Endothelial cell of umbilical vein (primary cell): ENCODE data around the gene SPAG16. TPM values are rescaled to one million over a fixed set of nuclear protein-coding genes. Genes with fewer than 3 reads are reported as not detected.

ENCODE experiments used
- BruUV-seq: library from RNA; stranded (reverse); fragments of 400-500 nt; replicated peaks from 2 replicates; lab custom pipeline; 2021; lab: Mats Ljungman, UMichigan
- CTCF ChIA-PET: fragments of 300-600, 350-600 bp; sonication (Branson Sonifier 250); formaldehyde crosslinking; loops from one replicate; lab custom pipeline; 2021; ENCODE audit warnings: antibody characterized with exemption, inconsistent platforms; lab: Charles Lee
- POLR2A ChIA-PET: fragments of 300-600, 350-600 bp; sonication (Branson Sonifier 250); formaldehyde crosslinking; loops from one replicate; lab custom pipeline; 2021; ENCODE audit warnings: antibody characterized with exemption, inconsistent platforms; lab: Charles Lee
- DNase-seq: peaks from one replicate; pipeline ENCODE4 v3.0.0-alpha.2; 2011; ENCODE audit warnings: low read depth, low spot score
- FAIRE-seq: peaks from 2 replicates; lab custom pipeline; 2011; peaks lifted over from hg19 to GRCh38; lab: Jason Lieb, UNC
- H2AFZ ChIP-seq: 2 replicates; pipeline ENCODE4 v1.6.0; 2012; ENCODE audit warnings: low read depth, low read length, control low read depth, inconsistent platforms
- H3K27ac ChIP-seq: 2 replicates; pipeline ENCODE4 v1.5.1; 2011; ENCODE audit warnings: low read depth, mild to moderate bottlenecking, control low read depth, low read length, moderate library complexity; ENCODE audit not compliant: insufficient read depth
- H3K27me3 ChIP-seq, 2 experiments: 2 replicates each; pipeline versions ENCODE4 v1.6.0 to v1.6.1; 2011; ENCODE audit warnings: low read length in 2 of 2, mixed read lengths in 1 of 2; ENCODE audit not compliant: control insufficient read depth in 2 of 2, insufficient read depth in 2 of 2
- H3K36me3 ChIP-seq, 2 experiments: 2 replicates in 1 of 2; 3 replicates in 1 of 2; pipeline ENCODE4 v1.5.1; 2011; ENCODE audit warnings: low read length in 2 of 2, mild to moderate bottlenecking in 1 of 2, moderate library complexity in 1 of 2; ENCODE audit not compliant: control insufficient read depth in 2 of 2, insufficient read depth in 2 of 2; ENCODE audit errors: extremely low read depth in 1 of 2
- H3K4me1 ChIP-seq: 3 replicates; pipeline ENCODE4 v1.5.1; 2011; ENCODE audit warnings: mild to moderate bottlenecking, low read length; ENCODE audit not compliant: control insufficient read depth, insufficient read depth; ENCODE audit errors: extremely low read depth
- H3K4me2 ChIP-seq: 2 replicates; pipeline ENCODE4 v1.6.1; 2011; ENCODE audit warnings: low read length, control low read depth, mixed read lengths; ENCODE audit not compliant: insufficient read depth
- H3K4me3 ChIP-seq, 3 experiments: fragments of 200-600 bp in 1 of 3; sonication (generic), shearing (Covaris generic) in 1 of 3; replicated peaks in 1 of 3; 2 replicates each; pipeline ENCODE4 v1.5.1; 2011 to 2016; ENCODE audit warnings: control low read depth in 3 of 3, low read length in 3 of 3, mild to moderate bottlenecking in 2 of 3, inconsistent platforms in 1 of 3, low read depth in 1 of 3, moderate library complexity in 1 of 3; ENCODE audit not compliant: insufficient read depth in 1 of 3
- H3K79me2 ChIP-seq: 2 replicates; pipeline ENCODE4 v1.6.0; 2012; ENCODE audit warnings: low read length, inconsistent platforms; ENCODE audit not compliant: control insufficient read depth, insufficient read depth
- H3K9ac ChIP-seq: replicated peaks from 2 replicates; pipeline ENCODE3; 2011; ENCODE audit warnings: low read length, control low read depth; ENCODE audit not compliant: insufficient read depth; ENCODE audit errors: extremely low read depth
- H3K9me1 ChIP-seq: replicated peaks from 3 replicates; pipeline ENCODE4 v1.6.0; 2011; ENCODE audit warnings: mild to moderate bottlenecking, low read length; ENCODE audit not compliant: control insufficient read depth, insufficient read depth; ENCODE audit errors: extremely low read depth
- H3K9me3 ChIP-seq: replicated peaks from 2 replicates; pipeline ENCODE4 v1.5.1; 2012; ENCODE audit warnings: low read length, inconsistent platforms; ENCODE audit not compliant: control insufficient read depth, insufficient read depth
- H4K20me1 ChIP-seq: replicated peaks from 2 replicates; pipeline ENCODE3; 2011; ENCODE audit warnings: mild to moderate bottlenecking, low read length; ENCODE audit not compliant: control insufficient read depth, insufficient read depth; ENCODE audit errors: extremely low read depth
- CTCF ChIP-seq, 2 donors: IDR thresholded peaks; 1 replicate in 1 of 2; 2 replicates in 1 of 2; pipeline ENCODE4 v1.5.1; 2011; ENCODE audit warnings: low read length in 2 of 2, mild to moderate bottlenecking in 2 of 2, moderate library complexity in 2 of 2, control low read depth in 1 of 2, inconsistent platforms in 1 of 2, low read depth in 1 of 2; ENCODE audit not compliant: insufficient read depth in 1 of 2; ENCODE audit errors: extremely low read depth in 1 of 2
- EZH2 ChIP-seq: IDR thresholded peaks from 2 replicates; pipeline ENCODE4 v1.6.1; 2012; ENCODE audit warnings: borderline replicate concordance, low read depth, mild to moderate bottlenecking, moderate library complexity, low read length, inconsistent platforms; ENCODE audit not compliant: severe bottlenecking
- FOS ChIP-seq: IDR thresholded peaks from 2 replicates; pipeline ENCODE4 v1.6.1; 2011; ENCODE audit warnings: mild to moderate bottlenecking, low read length, moderate library complexity, borderline replicate concordance; ENCODE audit not compliant: insufficient read depth
- GATA2 ChIP-seq: IDR thresholded peaks from 2 replicates; pipeline ENCODE4 v1.7.0; 2011; ENCODE audit warnings: low read depth, mild to moderate bottlenecking, moderate library complexity, mixed read lengths, low read length; ENCODE audit not compliant: insufficient read length, insufficient read depth
- JUN ChIP-seq: IDR thresholded peaks from 2 replicates; pipeline ENCODE4 v1.6.1; 2011; ENCODE audit warnings: borderline replicate concordance, low read depth; ENCODE audit not compliant: insufficient read length, insufficient read depth
- MYC ChIP-seq: IDR thresholded peaks from one replicate; pipeline ENCODE4 v1.6.1; 2011; ENCODE audit warnings: mild to moderate bottlenecking, low read depth, low read length
- POLR2A ChIP-seq: IDR thresholded peaks from 2 replicates; pipeline ENCODE4 v1.6.1; 2012; ENCODE audit warnings: low read depth, mild to moderate bottlenecking, control low read depth, low read length
- POLR2AphosphoS5 ChIP-seq: IDR thresholded peaks from 2 replicates; pipeline ENCODE4 v1.6.1; 2012; ENCODE audit warnings: low read depth, mild to moderate bottlenecking, control low read depth, low read length, moderate library complexity; ENCODE audit not compliant: insufficient read depth
- dilution Hi-C: fragments of 300-500 bp; cut with MboI; formaldehyde crosslinking; loops from one replicate; pipeline ENCODE4 v1.15.0; 2019; ENCODE audit warnings: low sequenced_read_pairs; ENCODE audit not compliant: extremely low pct_ligation_motif_present
- intact Hi-C: fragments of 100-400 bp; cut with micrococcal nuclease; formaldehyde crosslinking; loops from one replicate; pipeline ENCODE4 v1.10.0; 2022
- polyA plus RNA-seq, 4 experiments: library from polyadenylated mRNA; depleted of rRNA in 3 of 4; stranded (reverse) in 3 of 4; unstranded in 1 of 4; fragments of >200 nt; gene quantifications; 2 replicates each; pipeline versions ENCODE4 v1.2.1 to v1.2.3, GENCODE V29; 2011 to 2012; ENCODE audit warnings: missing spikeins in 1 of 4
- total RNA-seq: library from RNA; stranded (reverse); gene quantifications from 2 replicates; pipeline ENCODE4 v1.2.3, GENCODE V29; 2021
- TF ChIP-seq, protein P1 (sequence below): IDR thresholded peaks from 2 replicates; pipeline ENCODE4 v1.6.1; 2011; ENCODE audit not compliant: insufficient read depth, insufficient read length

Gene SPAG16
- total and polyA plus RNA-seq, 2 donors (not counting 3 experiments of a cell fraction or from before 2014, with no cell fraction given): 4.0 to 7.7 TPM

GRCh38 chr2:214386720-214387119, 1102.5 kb downstream of the SPAG16 start:
- dilution Hi-C loops: no loop called here
- ChIA-PET POLR2A (no interaction called here), CTCF (interaction anchor here (0.5 kb wide), 1 partner anchor 883 kb away, joined by 4 read pairs; no protein-coding TSS in a partner anchor)
- Histone ChIP-seq H2AFZ (no peak overlapping the region), H3K9ac (no peak overlapping the region), H3K27ac (no peak overlapping the region), H3K9me3 (no peaks in the 10 kb centered on the region), H4K20me1 (no peaks in the 10 kb centered on the region), H3K4me1 (no peaks in the 10 kb centered on the region), H3K9me1 (no peaks in the 10 kb centered on the region), H3K4me2 (no peak overlapping the region), H3K27me3 (no peaks in the 10 kb centered on the region), H3K4me3 (no peak overlapping the region), H3K79me2 (no peaks in the 10 kb centered on the region), H3K36me3 (no peaks in the 10 kb centered on the region)
- BruUV-seq: no TSS peak
- no peak for DNase-seq
- intact Hi-C loops: no loop called here
- TF ChIP-seq GATA2: no peak
- TF ChIP-seq CTCF (IDR thresholded peaks at IDR 0.05; ENCODE audit: extremely low read depth in 1 of 2, insufficient read depth in 1 of 2, low read depth in 1 of 2, low read length in 2 of 2): no peak
- TF ChIP-seq EZH2: no peak
- TF ChIP-seq POLR2A: no peak
- TF ChIP-seq POLR2AphosphoS5: no peak
- no peak for TF ChIP-seq FOS
- no peak for TF ChIP-seq MYC
- TF ChIP-seq, protein P1, sequence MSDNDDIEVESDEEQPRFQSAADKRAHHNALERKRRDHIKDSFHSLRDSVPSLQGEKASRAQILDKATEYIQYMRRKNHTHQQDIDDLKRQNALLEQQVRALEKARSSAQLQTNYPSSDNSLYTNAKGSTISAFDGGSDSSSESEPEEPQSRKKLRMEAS: no peak
- TF ChIP-seq JUN: no peak
- no peak for FAIRE-seq
